ENCODE measurements around the gene ZNF532. TPM values are rescaled to one million over a fixed set of nuclear protein-coding genes. Genes with fewer than 3 reads are reported as not detected.
A peak's percentile ranks its signal among the peaks of the same experiment; 100 is the strongest.

The ZNF532 gene
- total RNA-seq, 1 donor = 7.3 TPM

DNA sequence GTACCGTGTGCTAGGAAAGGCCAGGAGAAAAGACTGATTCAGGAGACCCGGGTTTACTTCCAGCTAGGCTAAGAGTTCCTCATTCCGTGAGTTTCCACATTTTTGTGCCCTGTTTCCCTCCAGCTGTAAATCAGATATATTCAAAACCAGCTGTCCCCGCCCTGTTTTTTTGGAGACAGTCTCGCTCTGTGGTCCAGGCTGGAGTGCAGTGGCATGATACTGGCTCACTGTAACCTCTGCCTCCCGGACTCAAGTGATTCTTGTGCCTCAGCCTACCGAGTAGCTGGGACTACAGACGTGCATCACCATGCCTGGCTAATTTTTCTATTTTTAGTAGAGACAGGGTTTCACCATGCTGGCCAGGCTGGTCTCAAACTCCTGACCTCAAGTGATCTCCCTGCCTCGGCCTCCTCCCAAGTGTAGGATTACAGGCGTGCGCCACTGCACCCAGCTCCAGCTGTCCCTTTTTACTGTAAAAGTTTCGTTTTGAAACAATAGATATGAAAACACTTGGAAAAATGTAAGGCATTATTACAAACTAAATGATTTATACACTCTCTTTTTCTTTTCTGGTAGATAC, 162.2 kb downstream of the ZNF532 start:
- DNase-seq (ENCODE audit: low read depth in 2 of 3, low spot score in 2 of 3) = no peak

DNA sequence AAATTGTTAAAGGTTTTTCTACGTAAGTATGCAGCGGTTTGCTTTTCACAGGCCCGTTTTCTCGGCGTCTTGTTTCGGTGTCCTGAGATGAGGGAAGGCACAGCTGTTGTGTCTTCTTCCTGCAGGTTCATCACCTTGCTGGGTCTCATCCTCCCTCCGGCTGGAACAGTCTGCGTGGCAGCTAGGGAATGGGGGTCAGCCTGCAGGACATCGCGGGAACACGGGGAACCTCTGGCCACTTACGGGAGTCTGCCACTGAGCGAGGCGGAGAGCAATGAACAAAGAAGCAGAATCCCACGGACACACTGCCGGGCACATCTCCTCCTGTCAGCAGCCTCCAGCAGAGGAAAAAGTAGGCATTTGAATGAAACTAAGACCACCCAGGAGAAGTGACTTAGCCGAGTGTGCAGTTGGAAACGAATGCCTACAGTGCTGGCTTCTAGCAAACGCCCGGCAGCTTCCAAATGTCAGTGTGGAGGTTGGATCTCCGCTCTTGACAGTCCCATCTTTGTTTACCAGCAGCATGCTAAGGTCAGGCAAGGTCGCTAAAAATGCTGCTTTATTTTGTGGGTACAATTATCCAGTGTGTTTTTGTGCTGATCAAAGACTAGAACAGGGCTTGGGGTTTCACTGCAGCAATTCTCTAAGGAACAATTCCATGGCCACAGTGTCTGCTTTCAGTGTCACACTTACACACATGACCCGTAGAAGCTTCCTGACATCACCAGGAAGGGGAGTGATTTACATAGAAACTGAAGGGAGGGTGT, 165.2 kb downstream of the ZNF532 start:
- DNase-seq (ENCODE audit: low read depth in 2 of 3, low spot score in 2 of 3) = no peak

DNA sequence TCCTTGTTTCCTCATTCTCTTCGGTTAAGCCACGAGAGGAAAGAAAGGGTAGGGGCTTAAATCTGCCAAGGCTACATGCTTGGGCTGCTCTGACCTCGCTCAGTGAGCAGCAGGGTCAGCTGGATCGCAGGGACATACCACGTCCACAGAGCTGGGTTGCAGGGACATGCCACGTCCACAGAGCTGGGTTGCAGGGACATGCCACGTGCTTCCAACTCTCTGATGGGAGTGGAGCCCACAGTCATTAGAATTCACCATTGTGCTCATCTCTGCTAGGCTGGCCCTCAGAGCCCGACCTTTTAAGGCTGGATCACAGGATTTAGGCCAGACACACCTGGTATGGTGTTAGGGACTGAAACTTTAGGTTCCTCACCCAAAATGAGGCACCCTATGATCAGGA, 167.6 kb downstream of the ZNF532 start:
- DNase-seq (ENCODE audit: low read depth in 2 of 3, low spot score in 2 of 3) = no peak

DNA sequence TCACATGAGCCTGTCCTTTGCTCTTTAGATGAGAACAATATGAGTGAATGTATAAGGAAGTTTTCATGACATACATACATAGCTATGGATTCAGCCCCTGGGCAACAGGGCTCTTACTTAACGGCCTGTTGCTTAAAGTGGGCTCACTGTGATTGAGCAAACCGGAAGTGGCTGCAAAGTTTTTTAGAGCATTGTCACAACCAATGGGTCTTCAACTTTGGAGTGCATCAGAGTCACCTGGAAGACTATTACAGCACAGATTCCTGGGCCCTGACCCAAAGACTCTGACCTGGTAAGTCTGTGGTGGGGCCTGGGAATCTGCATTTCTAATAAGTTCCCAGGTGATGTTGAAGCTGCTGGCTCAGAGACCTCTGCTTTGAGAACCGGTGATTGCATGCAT, 168.7 kb downstream of the ZNF532 start:
- no peak for DNase-seq (ENCODE audit: low read depth in 2 of 3, low spot score in 2 of 3)

DNA sequence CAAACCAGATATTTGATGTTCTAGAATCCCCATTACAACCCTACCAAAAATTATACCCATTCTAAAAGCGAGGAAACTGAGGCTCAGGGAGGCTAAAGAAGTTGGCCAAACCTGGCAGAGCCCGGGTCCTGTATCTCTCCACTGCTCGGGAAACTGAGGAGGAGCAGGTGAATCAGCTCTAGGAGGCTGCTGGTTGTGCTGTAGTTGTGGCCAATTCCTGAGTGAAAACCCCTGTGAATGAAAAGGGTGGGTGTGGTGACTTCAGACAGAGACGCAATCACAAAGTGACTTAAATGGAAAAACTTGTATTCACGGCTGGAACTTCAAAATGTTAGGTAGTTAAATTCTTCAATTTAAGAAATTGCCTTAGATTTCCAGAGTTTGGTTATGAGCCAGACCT, 169.3 kb downstream of the ZNF532 start:
- no peak for DNase-seq (ENCODE audit: low read depth in 2 of 3, low spot score in 2 of 3)

DNA sequence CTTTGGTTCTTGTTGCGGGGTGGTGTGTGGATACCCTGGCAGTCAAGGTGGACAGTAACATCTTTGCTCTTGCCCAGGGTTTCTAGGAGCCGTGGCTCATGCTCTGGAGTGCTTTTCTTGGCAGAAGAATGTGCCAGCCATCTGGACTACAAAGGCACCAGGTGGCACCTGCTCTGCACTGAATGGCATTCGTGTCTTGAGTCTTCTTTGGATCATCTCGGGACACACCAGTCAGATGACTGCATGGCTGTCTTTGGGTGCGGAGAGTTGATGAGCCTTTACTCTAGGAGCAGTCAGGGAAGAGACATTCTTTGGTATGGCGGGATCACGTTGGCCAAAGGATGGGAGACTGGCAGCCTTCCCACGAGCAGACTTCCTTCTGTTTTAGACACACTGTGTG, 170.9 kb downstream of the ZNF532 start:
- no peak for DNase-seq (ENCODE audit: low read depth in 2 of 3, low spot score in 2 of 3)

Small RNAs within 50 kb of the gene (small RNA-seq; reads per million reads assigned to genes)
- gene RF00096 (not detected), gene RNU2-69P (4.1 reads per million, percentile 84 among the genes with 10 or more reads in this experiment)

Other genes starting within 250 kb of the ZNF532 start
- gene ALPK2, start 235.8 kb upstream of the ZNF532 start, total RNA-seq = 0.27 TPM
- gene MALT1, start 193.4 kb upstream of the ZNF532 start, total RNA-seq = 7.8 TPM